ENCODE results near the gene BCAS1.

Gene BCAS1, protein sequence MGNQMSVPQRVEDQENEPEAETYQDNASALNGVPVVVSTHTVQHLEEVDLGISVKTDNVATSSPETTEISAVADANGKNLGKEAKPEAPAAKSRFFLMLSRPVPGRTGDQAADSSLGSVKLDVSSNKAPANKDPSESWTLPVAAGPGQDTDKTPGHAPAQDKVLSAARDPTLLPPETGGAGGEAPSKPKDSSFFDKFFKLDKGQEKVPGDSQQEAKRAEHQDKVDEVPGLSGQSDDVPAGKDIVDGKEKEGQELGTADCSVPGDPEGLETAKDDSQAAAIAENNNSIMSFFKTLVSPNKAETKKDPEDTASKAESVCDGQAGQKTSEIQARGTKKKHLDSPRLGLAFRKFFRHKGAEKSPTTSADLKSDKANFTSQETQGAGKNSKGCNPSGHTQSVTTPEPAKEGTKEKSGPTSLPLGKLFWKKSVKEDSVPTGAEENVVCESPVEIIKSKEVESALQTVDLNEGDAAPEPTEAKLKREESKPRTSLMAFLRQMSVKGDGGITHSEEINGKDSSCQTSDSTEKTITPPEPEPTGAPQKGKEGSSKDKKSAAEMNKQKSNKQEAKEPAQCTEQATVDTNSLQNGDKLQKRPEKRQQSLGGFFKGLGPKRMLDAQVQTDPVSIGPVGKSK

GRCh38 chr20:54070187-54070987, at the start of gene BCAS1:
Gene BCAS1, minus strand, starts transcription at chr20:54070594. Its CDS starts 11,876 bp downstream, at chr20:54058718.
- DNase-seq, result no peak

DNA sequence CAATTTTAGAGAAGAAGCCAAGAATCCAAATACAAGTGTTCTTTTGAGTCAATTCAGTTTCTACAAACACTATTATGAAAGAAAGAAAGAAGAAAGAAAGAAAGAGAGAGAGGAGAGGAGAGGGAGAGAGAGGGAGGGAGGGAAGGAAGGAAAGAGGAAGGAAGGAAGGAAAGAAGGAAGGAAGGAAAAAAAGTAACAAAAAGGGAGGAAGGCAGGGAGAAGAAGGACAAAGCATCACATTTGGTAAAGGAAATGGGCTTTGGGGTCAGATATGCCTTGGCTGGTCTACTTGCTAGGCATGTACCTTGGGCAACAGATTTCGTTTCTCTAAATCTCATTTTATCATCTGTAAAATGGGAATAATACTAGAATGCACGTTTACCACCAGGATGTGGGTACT, 49.4 kb upstream of the BCAS1 start:
- DNase-seq, result no peak

DNA sequence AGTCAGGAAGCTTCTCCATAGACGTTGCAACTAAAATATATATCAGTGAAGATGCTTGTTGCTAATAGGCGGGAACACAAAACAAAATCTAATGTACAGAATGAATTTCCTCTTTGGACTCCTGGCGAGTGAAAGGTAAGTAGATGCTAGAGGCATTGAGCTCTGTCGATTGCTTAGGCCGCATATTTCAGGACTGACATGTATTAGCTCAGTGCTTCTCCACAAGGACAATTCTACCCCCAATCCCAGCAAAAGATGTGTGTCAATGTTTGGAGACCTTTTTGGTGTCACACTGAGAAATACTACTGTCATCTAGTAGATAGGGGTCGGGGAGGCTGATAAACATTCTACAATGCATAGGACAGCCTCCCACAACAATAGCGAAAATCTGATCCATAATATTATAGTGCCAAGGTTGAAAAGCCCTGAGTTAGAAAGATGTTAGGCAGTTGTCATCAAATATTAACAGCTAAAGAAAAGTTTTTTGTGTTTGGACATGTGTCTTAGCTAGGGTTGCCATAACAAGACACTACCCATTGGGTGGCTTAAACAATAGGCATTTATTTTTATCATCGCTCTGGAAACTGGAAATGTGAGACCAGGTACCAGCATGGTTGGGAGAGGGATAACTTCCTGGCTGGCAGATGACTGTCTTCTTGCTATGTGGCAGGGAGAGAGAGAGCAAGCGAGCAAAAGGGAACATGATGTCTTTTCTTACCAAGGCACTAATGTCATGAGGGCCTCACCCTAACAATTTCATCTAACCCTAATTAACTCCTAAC, 48.0 kb upstream of the BCAS1 start:
- no peak for DNase-seq

DNA sequence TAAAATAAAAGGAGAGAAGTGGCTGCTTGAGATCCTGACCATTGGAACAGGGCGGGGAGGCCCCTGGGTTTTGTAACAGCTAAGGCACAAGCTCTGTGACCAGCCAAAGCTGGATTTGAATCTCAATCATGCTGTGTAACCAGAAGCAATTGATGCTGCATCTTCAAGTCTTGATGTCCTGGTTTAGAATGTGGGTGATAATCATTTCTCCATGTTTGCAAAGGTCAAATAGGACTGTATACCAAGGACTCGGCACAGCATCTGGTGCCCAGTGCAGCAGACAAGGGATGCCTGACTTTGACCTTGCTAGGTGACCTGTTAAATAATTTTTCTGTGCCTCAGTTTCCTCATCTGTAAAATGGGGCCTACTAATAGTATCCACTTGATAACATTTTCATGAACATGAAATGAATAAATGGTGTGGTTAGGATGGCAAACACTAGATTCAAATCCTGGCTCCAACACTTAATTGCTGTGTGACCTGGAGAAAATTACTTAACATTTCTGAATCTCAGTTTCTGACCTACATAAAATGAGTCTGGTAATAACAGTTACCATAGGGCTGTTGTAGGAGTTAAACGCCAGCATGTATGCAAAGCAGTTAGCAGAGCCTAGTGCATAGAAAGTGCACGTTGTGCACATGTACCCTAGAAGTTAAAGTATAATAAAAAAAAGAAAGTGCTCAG, 46.3 kb upstream of the BCAS1 start:
- no peak for DNase-seq

GRCh38 chr20:54115172-54115854, 44.9 kb upstream of the BCAS1 start:
- DNase-seq, result no peak

DNA sequence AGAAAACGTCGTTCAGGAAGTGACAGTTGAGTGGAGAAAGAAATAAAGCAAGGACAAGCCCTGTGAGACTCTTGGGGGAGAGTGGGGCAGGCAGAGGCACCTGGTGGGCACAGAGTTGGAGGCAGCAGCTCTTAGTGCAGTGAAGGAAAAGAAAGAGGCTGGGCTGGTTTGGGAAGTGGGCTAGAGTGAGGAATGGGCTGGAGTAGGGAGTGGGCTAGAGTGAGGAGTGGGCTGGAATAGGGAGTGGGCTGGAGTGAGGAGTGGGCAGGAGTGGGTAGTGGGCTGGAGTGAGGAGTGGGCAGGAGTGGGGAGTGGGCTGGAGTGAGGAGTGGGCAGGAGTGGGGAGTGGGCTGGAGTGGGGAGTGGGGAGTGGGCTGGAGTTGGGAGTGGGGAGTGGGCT, 43.7 kb upstream of the BCAS1 start:
- DNase-seq, result no peak

GRCh38 chr20:54113566-54113965, 43.2 kb upstream of the BCAS1 start:
- no peak for DNase-seq

GRCh38 chr20:54112221-54112884, 42.0 kb upstream of the BCAS1 start:
- DNase-seq, result no peak

DNA sequence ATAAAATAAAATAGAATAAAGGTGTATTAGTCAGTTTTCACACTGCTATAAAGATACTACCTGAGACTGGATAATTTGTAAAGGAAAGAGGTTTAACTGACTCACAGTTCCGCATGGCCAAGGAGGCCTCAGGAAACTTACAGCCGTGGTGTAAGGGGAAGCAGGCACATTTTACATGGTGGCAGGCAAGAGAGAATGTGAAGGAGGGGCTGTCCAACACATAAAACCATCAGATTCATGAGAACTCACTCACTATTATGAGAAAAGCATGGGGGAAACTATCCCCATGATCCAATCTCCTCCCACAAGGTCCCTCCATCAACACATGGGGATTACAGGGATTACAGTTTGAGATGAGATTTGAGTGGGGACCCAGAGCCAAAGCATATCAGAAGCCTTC, 41.1 kb upstream of the BCAS1 start:
- DNase-seq, result no peak

- DNase-seq, result no peak
These were observed 40.1 kb upstream of the BCAS1 start for GRCh38 chr20:54110457-54110856.

GRCh38 chr20:54110041-54110440, 39.6 kb upstream of the BCAS1 start:
- DNase-seq, result no peak

- no peak for DNase-seq
These were observed 38.4 kb upstream of the BCAS1 start for GRCh38 chr20:54108817-54109216.

DNA sequence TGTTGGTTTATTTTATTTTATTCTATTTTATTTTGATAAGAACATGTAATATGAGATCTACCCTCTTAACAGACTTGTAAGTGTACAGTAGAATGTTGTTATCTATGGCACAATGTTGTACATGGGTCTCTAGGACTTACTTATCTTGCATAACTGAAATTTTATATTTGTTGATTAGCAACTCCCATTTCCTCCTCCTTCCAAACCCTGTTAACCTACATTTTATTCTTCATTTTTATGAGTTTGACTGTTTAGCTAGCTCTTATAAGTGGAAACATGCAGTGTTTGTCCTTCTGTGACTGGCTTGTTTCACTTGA, 37.9 kb upstream of the BCAS1 start:
- no peak for DNase-seq

DNA sequence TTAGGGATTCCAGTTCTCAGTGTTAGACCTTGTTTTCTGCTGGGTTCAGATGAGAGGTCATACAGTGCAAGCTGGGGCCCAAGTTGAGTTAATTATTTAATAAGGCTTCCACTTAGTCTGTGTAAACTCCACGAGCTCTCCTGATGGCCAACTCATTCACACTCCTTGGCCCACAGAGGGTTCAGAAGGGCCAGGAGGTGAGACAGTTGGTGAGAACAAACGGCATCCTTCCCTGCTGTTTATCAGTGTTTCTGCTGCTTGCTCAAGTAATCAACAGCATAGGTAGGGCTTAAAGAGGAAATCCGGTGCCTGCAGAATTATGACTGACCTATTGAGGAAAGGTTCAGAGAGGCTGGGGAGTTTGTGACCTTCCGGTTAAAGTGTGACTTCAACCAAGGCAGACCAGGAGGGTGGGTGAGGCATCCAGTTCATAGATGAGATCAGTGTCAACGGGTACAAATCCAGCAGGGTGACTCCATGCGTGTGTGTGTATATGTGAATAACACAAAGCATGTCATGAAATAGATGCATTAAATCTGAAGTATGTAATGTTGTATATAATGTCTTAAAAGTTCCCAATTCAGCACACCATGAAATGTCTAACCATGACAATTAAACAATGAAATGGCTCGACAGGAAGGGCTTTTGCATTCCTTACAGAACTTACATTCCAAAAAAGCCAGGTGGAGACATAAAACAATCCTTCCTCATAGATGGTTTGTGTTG, 37.4 kb upstream of the BCAS1 start:
- DNase-seq, result no peak

DNA sequence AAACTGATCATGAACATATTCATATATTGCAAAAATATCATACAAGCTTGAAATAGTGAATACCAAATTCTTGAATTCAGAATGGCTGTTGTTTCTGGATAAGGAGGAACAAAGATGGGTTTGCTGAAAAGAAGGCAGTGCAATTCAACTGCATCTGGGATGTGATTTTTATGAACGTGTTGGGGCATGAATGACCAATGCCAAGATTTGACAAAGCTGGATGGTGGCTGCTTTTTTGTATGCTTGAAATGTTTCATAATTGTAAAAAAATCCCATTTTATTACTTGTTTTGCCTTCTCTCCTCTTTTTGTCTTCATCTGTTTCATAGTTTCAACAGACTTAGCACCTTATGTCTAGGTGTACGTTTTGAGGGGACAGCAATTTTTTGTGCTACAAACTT, 36.8 kb upstream of the BCAS1 start:
- no peak for DNase-seq

DNA sequence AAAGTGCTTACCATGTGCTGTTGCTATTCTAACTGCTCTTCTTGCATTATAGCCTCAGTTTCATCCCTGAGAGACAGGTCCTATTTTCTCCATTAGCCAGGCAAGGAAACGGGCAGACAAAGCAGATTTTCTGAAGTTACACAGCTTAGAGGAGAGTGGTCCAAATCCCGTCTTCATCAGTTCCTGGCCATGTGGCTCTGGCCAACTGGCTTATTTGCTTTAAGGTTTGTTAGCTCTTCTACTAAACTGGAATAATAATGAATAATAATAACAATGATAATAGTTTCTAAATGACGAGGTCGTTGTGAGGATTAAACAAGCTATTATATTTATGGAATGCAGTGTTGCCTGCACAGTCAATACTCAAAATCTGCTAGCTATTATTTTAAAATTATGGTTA, 35.8 kb upstream of the BCAS1 start:
- no peak for DNase-seq

GRCh38 chr20:54105653-54106052, 35.3 kb upstream of the BCAS1 start:
- DNase-seq, result no peak

- DNase-seq, result no peak
These were observed 34.4 kb upstream of the BCAS1 start for GRCh38 chr20:54104781-54105180.

DNA sequence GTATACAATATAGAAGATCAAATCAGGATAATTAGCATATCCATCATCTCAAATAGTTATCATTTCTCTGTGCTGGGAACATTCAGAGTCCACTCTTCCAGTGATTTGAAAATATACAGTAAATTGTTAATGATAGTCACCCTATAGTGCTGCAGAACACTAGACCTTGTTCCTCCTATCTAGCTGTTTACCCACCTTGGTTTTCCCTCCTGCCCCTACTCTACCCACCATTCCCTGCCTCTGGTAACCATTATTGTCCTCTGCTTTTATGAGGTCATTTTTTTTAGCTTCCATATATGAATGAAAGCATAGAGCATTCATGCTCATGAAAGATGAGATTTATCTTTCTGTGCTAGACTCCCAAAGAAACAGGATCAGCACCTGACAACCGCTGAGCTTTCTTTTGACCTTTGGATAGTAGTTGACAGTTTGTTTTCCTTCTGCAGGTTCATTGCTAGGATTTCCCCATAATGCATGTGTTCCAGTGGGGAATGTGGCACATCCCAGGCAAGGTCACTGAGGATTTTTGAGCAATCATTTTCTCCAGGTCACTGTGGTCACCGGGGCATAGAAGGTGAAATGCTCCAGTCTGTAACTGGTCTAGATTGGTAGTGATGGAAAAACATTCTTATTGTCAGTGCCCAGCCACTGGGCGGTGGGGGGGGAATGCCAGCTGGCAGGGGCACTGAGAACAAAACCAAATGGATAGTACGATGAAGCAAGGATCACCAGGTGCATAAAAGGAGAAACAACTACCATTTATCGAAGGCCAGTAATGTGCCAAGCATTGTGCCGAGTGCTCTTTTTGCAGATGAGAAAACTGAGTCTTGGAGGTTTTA, 33.6 kb upstream of the BCAS1 start:
- no peak for DNase-seq

Measured in NK-92 treated with Interleukin-12 subunit alpha and Interleukin-12 subunit beta, amount 100 ng/mL, for 24 hours (cell line).